ENCODE measurements around the gene ALDOA.
"Not testable (repeated sequence)": the region's sequence is repeated elsewhere in the genome, so short reads cannot be mapped to it uniquely, and the experiment has no call there.

GRCh38 chr16:30040690-30041089, 24.9 kb upstream of the ALDOA start:
- TF ChIP-seq POLR2A, CTCF (IDR thresholded peaks at IDR 0.05): not testable (repeated sequence)

All from uterus (tissue), 2 donors.